ENCODE results near the gene SLC24A3. TPM values are rescaled to one million over a fixed set of nuclear protein-coding genes. Genes with fewer than 3 reads are reported as not detected.

Gene SLC24A3
- total and polyA plus RNA-seq, 2 of the 13 experiments (the other 11 are each of a cell fraction or from before 2014, with no cell fraction given), result not detected

GRCh38 chr20:19380211-19380610 is 167.8 kb downstream of the SLC24A3 start:
- no peaks in the 10 kb centered on the region for H3K36me3 ChIP-seq (replicated peaks in 1 of 2; ENCODE audit: control insufficient read depth in 1 of 2, insufficient read depth in 2 of 2, low read length in 2 of 2)
- 51% methylated on average over 6 of the region's 6 CpGs for WGBS (ENCODE audit: low lambda C conversion rate)
- FAIRE-seq (no peak), ATAC-seq (no peak), DNase-seq (ENCODE audit: low spot score) (no peak)
- no peak overlapping the region for H3K4me2 ChIP-seq (ENCODE audit: low read depth, low read length)
- no peaks in the 10 kb centered on the region for H3K4me1 ChIP-seq (ENCODE audit: insufficient read depth, low read length)
- POLR2A ChIA-PET, result no interaction called here
- TF ChIP-seq TBL1XR1 (IDR thresholded peaks at IDR 0.05; ENCODE audit: borderline replicate concordance, low read length, partially characterized antibody) (no peak), MIXL1 (CRISPR knock-in tag; IDR thresholded peaks at IDR 0.05) (no peak), ZNF10 (CRISPR knock-in tag; IDR thresholded peaks at IDR 0.05; ENCODE audit: borderline replicate concordance, low read depth) (no peak), NR3C1 (CRISPR knock-in tag; IDR thresholded peaks at IDR 0.05) (no peak), MIER3 (CRISPR knock-in tag; IDR thresholded peaks at IDR 0.05; ENCODE audit: borderline replicate concordance) (no peak), ZNF562 (CRISPR knock-in tag; IDR thresholded peaks at IDR 0.05; ENCODE audit: borderline replicate concordance) (no peak), ZSCAN29 (CRISPR knock-in tag; conservative IDR thresholded peaks at IDR 0.05) (no peak), ZBTB2 (CRISPR knock-in tag; IDR thresholded peaks at IDR 0.05; ENCODE audit: low read depth) (no peak), ATAD3A (CRISPR knock-in tag; IDR thresholded peaks at IDR 0.05) (no peak), THAP7 (CRISPR knock-in tag; IDR thresholded peaks at IDR 0.05) (no peak), GTF2F1 (IDR thresholded peaks at IDR 0.05; ENCODE audit: low read length) (no peak), ZNF883 (CRISPR knock-in tag; IDR thresholded peaks at IDR 0.05; ENCODE audit: not compliant biosample characterization) (no peak), CHD2 (IDR thresholded peaks at IDR 0.05; ENCODE audit: low read depth, low read length) (no peak), ZBTB7A (CRISPR knock-in tag; IDR thresholded peaks at IDR 0.05) (no peak), ZNF639 (CRISPR knock-in tag; conservative IDR thresholded peaks at IDR 0.05) (no peak), MTF1 (CRISPR knock-in tag; IDR thresholded peaks at IDR 0.05) (no peak), TCF7 (IDR thresholded peaks at IDR 0.05; ENCODE audit: low read depth) (no peak), MXD3 (CRISPR knock-in tag; IDR thresholded peaks at IDR 0.05) (no peak), NFE2 (CRISPR knock-in tag; IDR thresholded peaks at IDR 0.05) (no peak), PHF5A (CRISPR knock-in tag; IDR thresholded peaks at IDR 0.05; ENCODE audit: low read depth, unreplicated experiment) (no peak)
- no peak overlapping the region for H3K4me3 ChIP-seq (replicated peaks in 1 of 3; ENCODE audit: insufficient read depth in 1 of 3, low read depth in 2 of 3, low read length in 3 of 3)
- intact Hi-C loops (cut with micrococcal nuclease; ENCODE audit: unreplicated experiment) (no loop called here), in situ Hi-C loops (cut with HindIII; ENCODE audit: extremely low pct_ligation_motif_present, low pct_unique_long_range_greater_than_20kb) (loop anchor here (10.0 kb wide), 1 partner anchor 55 kb away; no protein-coding TSS in a partner anchor)
- no peaks in the 10 kb centered on the region for H3K79me2 ChIP-seq (ENCODE audit: insufficient read depth, low read length)
- H3K9me3 ChIP-seq (ENCODE audit: low read length), result no peaks in the 10 kb centered on the region
- H3K27ac ChIP-seq (ENCODE audit: extremely low read length, insufficient read depth, low read length), result no peak overlapping the region
- H3K9ac ChIP-seq (ENCODE audit: insufficient read depth, low read depth, low read length), result no peak overlapping the region
- no peaks in the 10 kb centered on the region for H4K20me1 ChIP-seq (ENCODE audit: insufficient read depth, low read length)
- CTCF ChIA-PET (ENCODE audit: low intra/inter-chr PET ratio, low total read pairs), result no interaction called here
- H3K27me3 ChIP-seq (ENCODE audit: control insufficient read depth in 1 of 2, insufficient read depth in 2 of 2, low read length in 2 of 2), result no peaks in the 10 kb centered on the region
- no peak overlapping the region for H2AFZ ChIP-seq (ENCODE audit: low read length)
- BruUV-seq (replicated peaks), result no TSS peak
